ENCODE data around the gene SGK1.
"Not testable (repeated sequence)": the region's sequence is repeated elsewhere in the genome, so short reads cannot be mapped to it uniquely, and the experiment has no call there.

- TF ChIP-seq, protein P1, sequence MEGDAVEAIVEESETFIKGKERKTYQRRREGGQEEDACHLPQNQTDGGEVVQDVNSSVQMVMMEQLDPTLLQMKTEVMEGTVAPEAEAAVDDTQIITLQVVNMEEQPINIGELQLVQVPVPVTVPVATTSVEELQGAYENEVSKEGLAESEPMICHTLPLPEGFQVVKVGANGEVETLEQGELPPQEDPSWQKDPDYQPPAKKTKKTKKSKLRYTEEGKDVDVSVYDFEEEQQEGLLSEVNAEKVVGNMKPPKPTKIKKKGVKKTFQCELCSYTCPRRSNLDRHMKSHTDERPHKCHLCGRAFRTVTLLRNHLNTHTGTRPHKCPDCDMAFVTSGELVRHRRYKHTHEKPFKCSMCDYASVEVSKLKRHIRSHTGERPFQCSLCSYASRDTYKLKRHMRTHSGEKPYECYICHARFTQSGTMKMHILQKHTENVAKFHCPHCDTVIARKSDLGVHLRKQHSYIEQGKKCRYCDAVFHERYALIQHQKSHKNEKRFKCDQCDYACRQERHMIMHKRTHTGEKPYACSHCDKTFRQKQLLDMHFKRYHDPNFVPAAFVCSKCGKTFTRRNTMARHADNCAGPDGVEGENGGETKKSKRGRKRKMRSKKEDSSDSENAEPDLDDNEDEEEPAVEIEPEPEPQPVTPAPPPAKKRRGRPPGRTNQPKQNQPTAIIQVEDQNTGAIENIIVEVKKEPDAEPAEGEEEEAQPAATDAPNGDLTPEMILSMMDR (IDR thresholded peaks at IDR 0.05), result not testable (repeated sequence)
- not testable (repeated sequence) for TF ChIP-seq POLR2A, POLR2AphosphoS5 (IDR thresholded peaks at IDR 0.05)
These were observed 136.2 kb downstream of the SGK1 start for GRCh38 chr6:134181726-134182125.
